Measurements from ENCODE around the gene CD24. TPM values are rescaled to one million over a fixed set of nuclear protein-coding genes. Genes with fewer than 3 reads are reported as not detected.

Gene CD24
- total RNA-seq, 2 donors from 2014 or later, result 0.41 to 0.63 TPM

GRCh38 chr6:106961801-106962200, 12.7 kb downstream of the CD24 start:
- H3K4me3 ChIP-seq, result no peak overlapping the region
- DNase-seq (ENCODE audit: low spot score), result no peak
- no peaks in the 10 kb centered on the region for H3K27me3 ChIP-seq
- TF ChIP-seq CTCF (IDR thresholded peaks at IDR 0.05), result no peak
- no peaks in the 10 kb centered on the region for H3K9me3 ChIP-seq
- no peaks in the 10 kb centered on the region for H3K4me1 ChIP-seq
- no peak overlapping the region for H3K27ac ChIP-seq
- H3K36me3 ChIP-seq, result no peaks in the 10 kb centered on the region

DNA sequence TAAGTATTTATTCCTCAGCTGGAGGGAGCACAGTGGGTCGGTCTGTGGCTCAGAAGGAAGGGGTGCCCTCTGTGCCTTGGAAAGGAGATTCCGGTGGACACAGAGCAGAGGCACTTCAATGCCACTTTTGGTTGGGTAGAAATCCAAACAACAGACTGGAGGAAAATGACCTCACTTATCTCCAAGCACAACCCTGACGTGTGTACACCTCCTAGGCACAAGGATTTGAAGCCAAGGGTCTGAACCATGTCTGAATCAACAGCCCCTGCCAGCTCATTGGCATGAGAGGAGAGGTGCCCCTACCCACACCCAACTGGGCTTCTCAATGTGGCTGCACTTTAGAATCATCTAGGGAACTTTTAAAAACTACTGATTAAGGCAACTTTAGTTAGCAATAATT, 13.4 kb downstream of the CD24 start:
- Histone ChIP-seq H3K9me3 (no peaks in the 10 kb centered on the region), H3K4me1 (no peaks in the 10 kb centered on the region), H3K4me3 (no peak overlapping the region), H3K36me3 (no peaks in the 10 kb centered on the region), H3K27ac (no peak overlapping the region), H3K27me3 (no peaks in the 10 kb centered on the region)
- no peak for DNase-seq (ENCODE audit: low spot score)
- TF ChIP-seq CTCF (IDR thresholded peaks at IDR 0.05), result no peak

- no peaks in the 10 kb centered on the region for H3K9me3 ChIP-seq
- H3K36me3 ChIP-seq, result no peaks in the 10 kb centered on the region
- H3K4me3 ChIP-seq, result no peak overlapping the region
- H3K27ac ChIP-seq, result no peak overlapping the region
- TF ChIP-seq CTCF (IDR thresholded peaks at IDR 0.05), result no peak
- no peaks in the 10 kb centered on the region for H3K27me3 ChIP-seq
- no peak for DNase-seq (ENCODE audit: low spot score)
- no peaks in the 10 kb centered on the region for H3K4me1 ChIP-seq
Observed at GRCh38 chr6:106959985-106960384, 14.5 kb downstream of the CD24 start.

- no peak for TF ChIP-seq CTCF (IDR thresholded peaks at IDR 0.05)
Observed at GRCh38 chr6:106939848-106940247, 34.7 kb downstream of the CD24 start.

GRCh38 chr6:106939208-106939607, 35.3 kb downstream of the CD24 start:
- Histone ChIP-seq H3K27me3 (no peaks in the 10 kb centered on the region), H3K4me1 (no peaks in the 10 kb centered on the region), H3K4me3 (no peak overlapping the region), H3K27ac (no peak overlapping the region), H3K9me3 (no peaks in the 10 kb centered on the region), H3K36me3 (no peaks in the 10 kb centered on the region)
- no peak for DNase-seq (ENCODE audit: low spot score)
- no peak for TF ChIP-seq CTCF (IDR thresholded peaks at IDR 0.05)

More at GRCh38 chr6:106939848-106940247, 34.7 kb downstream of the CD24 start:
- no peak overlapping the region for H3K27ac ChIP-seq
- DNase-seq (ENCODE audit: low spot score), result no peak
- H3K4me3 ChIP-seq, result no peak overlapping the region
- H3K27me3 ChIP-seq, result no peaks in the 10 kb centered on the region
- no peaks in the 10 kb centered on the region for H3K9me3 ChIP-seq
- H3K4me1 ChIP-seq, result no peaks in the 10 kb centered on the region
- no peaks in the 10 kb centered on the region for H3K36me3 ChIP-seq

Data from right atrium auricular region (tissue), 2 donors.